GM23338 (cell line): ENCODE measurements around the gene PITPNC1. TPM values are rescaled to one million over a fixed set of nuclear protein-coding genes. Genes with fewer than 3 reads are reported as not detected.

Source experiments
- ATAC-seq: fragments of 200-7000 bp; cut with Tn5 transposase; 3 replicates; pipeline ENCODE4 v1.9.1; 2020
- DNase-seq: peaks from one replicate; pipeline ENCODE4 v3.0.0-alpha.2; 2015; ENCODE audit warnings: low spot score
- H2AFZ ChIP-seq: fragments of 200-600 bp; sonication (generic); 2 replicates; pipeline ENCODE4 v1.8.0; 2016; ENCODE audit warnings: antibody characterized with exemption, mild to moderate bottlenecking, moderate library complexity
- H3F3A ChIP-seq: fragments of 200-600 bp; sonication (generic); replicated peaks from 2 replicates; pipeline ENCODE4 v1.8.0; 2017; ENCODE audit warnings: antibody characterized with exemption, mixed run types, low read depth
- H3K27ac ChIP-seq: fragments of 200-600 bp; sonication (generic); 2 replicates; pipeline ENCODE4 v1.6.1; 2016; ENCODE audit warnings: low read depth
- H3K27me3 ChIP-seq: fragments of 200-600 bp; sonication (generic); 2 replicates; pipeline ENCODE4 v1.8.0; 2016; ENCODE audit warnings: mild to moderate bottlenecking, mixed run types, moderate library complexity; ENCODE audit not compliant: insufficient read depth
- H3K36me3 ChIP-seq: fragments of 200-600 bp; sonication (generic); 2 replicates; pipeline ENCODE4 v1.8.0; 2016; ENCODE audit warnings: mild to moderate bottlenecking; ENCODE audit not compliant: insufficient read depth
- H3K4me1 ChIP-seq: fragments of 200-600 bp; sonication (generic); 2 replicates; pipeline ENCODE4 v1.8.0; 2016; ENCODE audit warnings: mild to moderate bottlenecking, moderate library complexity; ENCODE audit not compliant: insufficient read depth
- H3K4me2 ChIP-seq: fragments of 200-600 bp; sonication (generic); 2 replicates; pipeline ENCODE4 v1.7.1; 2017; ENCODE audit warnings: mixed run types
- H3K4me3 ChIP-seq: fragments of 200-600 bp; sonication (generic); 2 replicates; pipeline ENCODE4 v1.6.1; 2016; ENCODE audit warnings: mixed run types
- H3K79me2 ChIP-seq: fragments of 200-600 bp; sonication (generic); replicated peaks from 2 replicates; pipeline ENCODE4 v1.8.0; 2017; ENCODE audit warnings: mild to moderate bottlenecking; ENCODE audit not compliant: insufficient read depth
- H3K9me2 ChIP-seq: fragments of 200-600 bp; sonication (generic); 2 replicates; pipeline ENCODE4 v1.8.0; 2017; ENCODE audit not compliant: insufficient read depth
- H4K20me1 ChIP-seq: fragments of 200-600 bp; sonication (generic); replicated peaks from 2 replicates; pipeline ENCODE4 v1.8.0; 2017; ENCODE audit warnings: mild to moderate bottlenecking; ENCODE audit not compliant: insufficient read depth
- H3K27ac Mint-ChIP-seq: 2 replicates; pipeline ENCODE4 v1.8.0; 2020; ENCODE audit warnings: inconsistent platforms, mild to moderate bottlenecking, moderate library complexity, mixed read lengths
- H3K27me3 Mint-ChIP-seq: 3 replicates; pipeline ENCODE4 v1.8.0; 2022; ENCODE audit warnings: low read depth, mild to moderate bottlenecking, moderate library complexity, mixed read lengths, inconsistent platforms; ENCODE audit not compliant: insufficient read depth, poor library complexity
- H3K36me3 Mint-ChIP-seq: 3 replicates; pipeline ENCODE4 v1.8.0; 2021; ENCODE audit warnings: low read depth, mild to moderate bottlenecking, inconsistent platforms, moderate library complexity, mixed read lengths
- H3K4me1 Mint-ChIP-seq: 3 replicates; pipeline ENCODE4 v1.8.0; 2020; ENCODE audit warnings: mild to moderate bottlenecking, inconsistent platforms, mixed read lengths
- H3K4me3 Mint-ChIP-seq: 3 replicates; pipeline ENCODE4 v1.8.0; 2021; ENCODE audit warnings: moderate library complexity, mild to moderate bottlenecking, inconsistent platforms, mixed read lengths
- H3K9me3 Mint-ChIP-seq: 3 replicates; pipeline ENCODE4 v1.8.0; 2020; ENCODE audit warnings: moderate library complexity, mild to moderate bottlenecking, inconsistent platforms, mixed read lengths
- CREB1 ChIP-seq: fragments of 250-450 bp; sonication (Bioruptor Pico); IDR thresholded peaks from 2 replicates; pipeline ENCODE4 v1.5.0; 2020; ENCODE audit warnings: low read depth, mild to moderate bottlenecking, moderate library complexity
- CTCF ChIP-seq, 2 experiments: fragments of 200-600 bp in 1 of 2; sonication (generic) in 1 of 2; conservative IDR thresholded peaks; 2 replicates each; pipeline versions ENCODE4 v1.5.1 to v1.6.1; 2016 to 2017; ENCODE audit warnings: antibody characterized with exemption in 2 of 2, low read depth in 2 of 2, mild to moderate bottlenecking in 2 of 2, moderate library complexity in 1 of 2
- ETS1 ChIP-seq: IDR thresholded peaks from 2 replicates; pipeline ENCODE4 v1.6.1; 2016; ENCODE audit warnings: antibody characterized with exemption
- EZH2phosphoT487 ChIP-seq: fragments of 200-600 bp; sonication (generic); IDR thresholded peaks from one replicate; pipeline ENCODE4 v1.8.1; 2018; ENCODE audit warnings: antibody characterized with exemption; ENCODE audit not compliant: unreplicated experiment
- NANOG ChIP-seq: IDR thresholded peaks from 2 replicates; pipeline ENCODE4 v1.6.1; 2016; ENCODE audit warnings: antibody characterized with exemption, borderline replicate concordance
- POLR2AphosphoS5 ChIP-seq: IDR thresholded peaks from 2 replicates; pipeline ENCODE4 v1.6.1; 2016; ENCODE audit warnings: antibody characterized with exemption, low read depth
- STAT1 ChIP-seq: IDR thresholded peaks from one replicate; pipeline ENCODE4 v1.6.1; 2016; ENCODE audit warnings: antibody characterized with exemption; ENCODE audit not compliant: unreplicated experiment
- ZNF462 ChIP-seq: fragments of 250-450 bp; sonication (Bioruptor Pico); IDR thresholded peaks from 2 replicates; pipeline ENCODE4 v1.5.0; 2020; ENCODE audit warnings: mild to moderate bottlenecking, moderate library complexity
- polyA plus RNA-seq: library from polyadenylated mRNA; unstranded; fragments of >200 nt; fragmentation: Nextera tagmentation; extraction: Ambion mirVana; gene quantifications from 2 replicates; pipeline ENCODE4 v1.2.1, GENCODE V29; 2016
- total RNA-seq: library from RNA; depleted of rRNA; stranded (reverse); fragments of >200 nt; shearing (Covaris generic); gene quantifications from 2 replicates; pipeline ENCODE4 v1.2.3, GENCODE V29; 2014

PITPNC1 gene
- total and polyA plus RNA-seq, 2 experiments from 2014 or later = 23.0 to 32.6 TPM

- H3K36me3 ChIP-seq = no peaks in the 10 kb centered on the region; the same call in 1 of the 2 replicates
- peak overlapping the region; percentile 24; the same call in 1 of the 2 replicates for H3K27ac ChIP-seq
- Mint-ChIP-seq H3K27ac (no peak overlapping the region), H3K9me3 (no peaks in the 10 kb centered on the region; the same call in 2 of the 3 replicates), H3K4me1 (peaks cover 11% of the 10 kb centered on the region), H3K4me3 (no peak overlapping the region), H3K27me3 (no peaks in the 10 kb centered on the region), H3K36me3 (peaks cover 11% of the 10 kb centered on the region; the same call in 1 of the 3 replicates)
- H3K79me2 ChIP-seq = no peaks in the 10 kb centered on the region
- peaks cover 8% of the 10 kb centered on the region; the same call in 1 of the 2 replicates for H3F3A ChIP-seq
- no peak overlapping the region for H2AFZ ChIP-seq
- peaks cover 16% of the 10 kb centered on the region for H3K4me1 ChIP-seq
- no peak overlapping the region for H3K4me2 ChIP-seq
- H4K20me1 ChIP-seq = no peaks in the 10 kb centered on the region
- TF ChIP-seq POLR2AphosphoS5 (no peak), EZH2phosphoT487 (no peak), CREB1 (CRISPR knock-in tag) (no peak)
- H3K4me3 ChIP-seq = no peak overlapping the region
- no peaks in the 10 kb centered on the region for H3K9me2 ChIP-seq
- H3K27me3 ChIP-seq = no peaks in the 10 kb centered on the region
- DNase-seq = no peak
- no peak for ATAC-seq
Measured at GRCh38 chr17:67696853-67697498, 319.9 kb downstream of the PITPNC1 start.

GRCh38 chr17:67700037-67700724 is 323.1 kb downstream of the PITPNC1 start:
- no peaks in the 10 kb centered on the region for H3K36me3 ChIP-seq
- DNase-seq = no peak
- no peak overlapping the region for H3K4me3 Mint-ChIP-seq
- TF ChIP-seq CTCF (conservative IDR thresholded peaks at IDR 0.05; ENCODE audit: low read depth in 2 of 2) = no peak
- TF ChIP-seq NANOG = no peak
- TF ChIP-seq POLR2AphosphoS5 = no peak
- TF ChIP-seq CREB1 (CRISPR knock-in tag) = no peak
- no peak for TF ChIP-seq ETS1
- TF ChIP-seq EZH2phosphoT487 = no peak
- no peak for TF ChIP-seq STAT1
- TF ChIP-seq ZNF462 (CRISPR knock-in tag) = no peak

More at GRCh38 chr17:67700037-67700724, 323.1 kb downstream of the PITPNC1 start:
- Histone ChIP-seq H3K4me3 (no peak overlapping the region), H3K79me2 (no peaks in the 10 kb centered on the region), H3K4me1 (peaks cover 16% of the 10 kb centered on the region), H3F3A (peaks cover 6% of the 10 kb centered on the region; the same call in 1 of the 2 replicates), H3K27ac (peak overlapping the region; percentile 41; the same call in 1 of the 2 replicates), H2AFZ (no peak overlapping the region), H3K27me3 (no peaks in the 10 kb centered on the region), H3K4me2 (no peak overlapping the region), H4K20me1 (no peaks in the 10 kb centered on the region), H3K9me2 (no peaks in the 10 kb centered on the region)
- no peak overlapping the region for H3K27ac Mint-ChIP-seq
- H3K36me3 Mint-ChIP-seq = no peaks in the 10 kb centered on the region; the same call in 2 of the 3 replicates
- no peaks in the 10 kb centered on the region; the same call in 2 of the 3 replicates for H3K9me3 Mint-ChIP-seq
- ATAC-seq = no peak
- H3K27me3 Mint-ChIP-seq = peaks cover 3% of the 10 kb centered on the region
- H3K4me1 Mint-ChIP-seq = peaks cover 11% of the 10 kb centered on the region
